GM12892 (cell line): ENCODE data around the gene ACLY.
"Not testable (repeated sequence)": the region's sequence is repeated elsewhere in the genome, so short reads cannot be mapped to it uniquely, and the experiment has no call there.

ENCODE experiments used
- DNase-seq: peaks from one replicate; pipeline ENCODE4 v3.0.0; 2011; ENCODE audit not compliant: insufficient read length
- FAIRE-seq: peaks from 2 replicates; lab custom pipeline; 2011; peaks lifted over from hg19 to GRCh38; lab: Jason Lieb, UNC
- POLR2A ChIP-seq: IDR thresholded peaks from 2 replicates; pipeline ENCODE4 v1.6.1; 2011; ENCODE audit warnings: low read depth, low read length, control low read depth
- POLR2AphosphoS5 ChIP-seq: IDR thresholded peaks from 2 replicates; pipeline ENCODE4 v1.6.1; 2011; ENCODE audit warnings: low read depth, low read length, control low read depth
- TAF1 ChIP-seq: IDR thresholded peaks from 2 replicates; pipeline ENCODE4 v1.6.1; 2011; ENCODE audit warnings: low read depth, mild to moderate bottlenecking, control low read depth, low read length, borderline replicate concordance

The ACLY gene

DNA sequence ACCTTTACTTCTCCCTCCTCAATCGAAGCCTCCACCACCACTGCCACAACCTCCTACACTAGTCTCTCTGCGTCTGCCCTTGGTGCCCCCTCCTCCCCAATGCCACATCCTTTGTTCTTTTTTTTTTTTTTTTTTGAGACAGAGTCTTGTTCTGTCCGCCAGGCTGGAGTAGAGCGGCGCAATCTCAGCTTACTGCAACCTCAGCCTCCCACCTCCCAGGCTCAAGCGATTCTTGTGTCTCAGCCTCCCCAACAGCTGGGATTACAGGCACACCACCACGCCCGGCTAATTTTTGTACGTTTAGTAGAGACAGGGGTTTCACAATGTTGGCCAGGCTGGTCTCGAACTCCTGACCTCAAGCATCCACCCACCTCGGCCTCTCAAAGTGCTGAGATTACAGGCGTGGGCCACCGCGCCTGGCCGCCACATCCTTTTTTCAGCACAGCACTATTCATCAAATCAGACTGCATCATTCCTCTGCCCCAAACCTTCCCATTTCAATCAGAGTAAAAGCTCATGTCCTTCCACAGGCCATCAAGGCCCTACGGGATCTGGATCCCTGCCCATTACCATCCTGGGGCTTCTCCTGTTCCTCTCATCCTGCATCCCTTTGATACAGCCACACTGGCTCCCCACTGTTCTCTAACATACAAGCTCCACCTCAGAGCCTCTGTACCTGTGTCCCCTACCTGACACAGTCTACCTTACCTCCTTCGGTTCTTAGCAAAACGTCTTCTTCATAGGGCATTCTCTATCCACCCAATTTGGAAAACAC lies 55.5 kb downstream of the ACLY start:
- DNase-seq = no peak
- TF ChIP-seq POLR2A (no peak), POLR2AphosphoS5 (no peak), TAF1 (no peak)
- FAIRE-seq = no peak

DNA sequence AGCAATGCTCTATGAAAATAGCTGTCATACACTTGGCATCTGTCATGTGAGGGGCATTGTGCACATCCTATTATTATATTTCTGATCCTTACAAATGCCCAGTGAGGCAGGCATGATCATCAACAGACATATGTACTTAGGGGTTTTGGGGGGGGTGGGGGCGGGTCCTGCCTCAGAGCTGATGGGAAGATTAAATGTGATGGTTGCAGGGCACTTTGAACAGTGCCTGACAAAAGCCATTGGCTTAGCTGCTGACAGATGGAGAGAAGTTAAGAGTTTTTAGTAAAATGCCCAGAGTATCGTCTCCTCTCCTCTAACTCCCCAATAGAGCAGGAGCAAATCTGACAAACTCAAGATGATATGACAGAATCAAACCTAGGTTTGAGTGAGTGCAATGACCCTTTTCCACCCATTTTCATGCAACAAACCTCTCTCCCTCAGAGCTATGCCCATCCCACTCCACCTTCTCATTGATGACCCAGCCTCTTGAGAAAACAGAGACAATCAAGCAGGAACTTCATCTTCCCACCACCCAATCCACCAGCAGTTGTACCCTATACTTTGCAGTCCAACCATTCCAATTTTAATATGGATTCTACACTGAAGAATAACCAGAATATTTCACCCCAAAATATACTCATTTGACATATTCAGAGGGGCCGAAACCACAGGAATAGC lies 58.4 kb downstream of the ACLY start:
- FAIRE-seq (no peak), DNase-seq (no peak)

DNA sequence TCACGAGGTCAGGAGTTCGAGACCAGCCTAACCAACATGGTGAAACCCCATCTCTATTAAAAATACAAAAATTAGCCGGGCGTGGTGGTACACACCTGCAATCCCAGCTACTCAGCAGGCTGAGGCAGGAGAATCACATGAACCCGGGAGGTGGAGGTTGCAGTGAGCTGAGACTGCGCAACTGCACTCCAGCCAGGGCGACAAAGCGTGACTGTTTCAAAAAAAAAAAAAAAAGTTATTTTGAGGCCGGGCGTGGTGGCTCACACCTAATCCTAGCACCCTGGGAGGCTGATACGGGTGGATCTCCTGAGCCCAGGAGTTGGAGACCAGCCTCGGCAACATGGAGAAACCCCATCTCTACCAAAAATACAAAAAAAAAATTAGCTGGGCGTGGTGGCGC lies 67.4 kb downstream of the ACLY start:
- not testable (repeated sequence) for FAIRE-seq

More for the DNA sequence above, 58.4 kb downstream of the ACLY start:
- no peak for TF ChIP-seq TAF1
- no peak for TF ChIP-seq POLR2AphosphoS5
- TF ChIP-seq POLR2A = no peak

GRCh38 chr17:41849251-41849990 lies 69.3 kb downstream of the ACLY start:
- TF ChIP-seq TAF1 (no peak), POLR2A (no peak), POLR2AphosphoS5 (no peak)
- DNase-seq (no peak), FAIRE-seq (no peak)

More for the DNA sequence above, 67.4 kb downstream of the ACLY start:
- DNase-seq = not testable (repeated sequence)

GRCh38 chr17:41848788-41849187 lies 70.0 kb downstream of the ACLY start:
- DNase-seq (no peak), FAIRE-seq (no peak)
- TF ChIP-seq TAF1 (no peak), POLR2A (no peak), POLR2AphosphoS5 (no peak)

GRCh38 chr17:41844971-41845370 lies 73.8 kb downstream of the ACLY start:
- no peak for TF ChIP-seq POLR2A
- no peak for FAIRE-seq
- no peak for DNase-seq

DNA sequence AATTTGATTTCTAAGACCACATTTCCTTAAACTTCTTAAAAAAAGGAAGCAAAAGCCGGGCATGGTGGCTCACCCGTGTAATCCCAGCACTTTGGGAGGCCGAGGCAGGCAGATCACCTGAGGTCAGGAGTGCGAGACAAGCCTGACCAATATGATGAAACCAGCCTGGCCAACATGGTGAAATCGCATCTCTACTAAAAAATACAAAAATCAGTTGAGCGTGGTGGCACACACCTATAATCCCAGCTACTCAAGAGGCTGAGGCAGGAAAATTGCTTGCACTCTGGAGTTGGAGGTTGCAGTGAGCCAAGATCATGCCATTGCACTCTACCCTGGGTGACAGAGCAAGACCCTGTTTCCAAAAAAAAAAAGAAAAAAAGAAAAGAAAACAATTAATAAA lies 78.0 kb downstream of the ACLY start:
- FAIRE-seq, DNase-seq: not testable (repeated sequence)

- not testable (repeated sequence) for FAIRE-seq, DNase-seq
Observed at GRCh38 chr17:41839448-41839847, 79.3 kb downstream of the ACLY start.

DNA sequence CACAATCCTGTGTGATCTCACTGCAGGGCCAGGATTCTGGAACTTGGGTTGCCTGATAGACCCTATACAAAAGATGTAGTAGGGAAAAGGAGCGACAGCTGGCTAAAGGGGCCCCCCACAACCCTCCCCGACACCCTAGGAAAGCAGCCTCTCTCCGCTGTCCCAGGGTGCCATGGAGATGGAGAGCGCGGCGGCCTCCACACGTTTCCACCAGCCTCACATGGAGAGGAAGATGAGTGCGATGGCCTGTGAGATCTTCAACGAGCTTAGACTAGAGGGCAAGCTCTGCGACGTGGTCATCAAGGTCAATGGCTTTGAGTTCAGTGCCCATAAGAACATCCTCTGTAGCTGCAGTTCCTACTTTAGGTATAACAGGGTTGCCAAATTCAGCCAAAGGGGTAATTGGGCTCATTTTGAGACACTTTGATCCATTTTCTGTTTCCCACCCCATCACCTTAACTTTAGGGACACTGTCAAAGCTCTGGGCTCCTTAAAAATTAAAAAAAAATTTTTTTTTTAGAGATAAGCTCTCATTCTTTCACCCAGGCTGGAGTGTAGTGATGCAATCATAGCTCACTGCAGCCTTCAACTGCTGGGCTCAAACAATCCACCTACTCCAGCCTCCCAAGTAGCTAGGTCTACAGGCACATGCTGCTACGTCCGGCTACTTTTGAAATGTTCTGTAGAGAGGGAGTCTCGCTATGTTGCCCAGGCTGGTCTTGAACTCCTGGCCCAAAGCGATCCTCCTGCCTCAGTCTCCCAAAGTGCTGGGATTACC lies 80.8 kb downstream of the ACLY start, which contains the start of gene KLHL10:
Gene KLHL10, plus strand, starts transcription at position 65 of the 778 bp plus-strand sequence. Its CDS starts 108 bp downstream, at position 173.
- no peak for DNase-seq
- TF ChIP-seq TAF1 = no peak
- TF ChIP-seq POLR2AphosphoS5 = no peak
- no peak for TF ChIP-seq POLR2A
- no peak for FAIRE-seq

DNA sequence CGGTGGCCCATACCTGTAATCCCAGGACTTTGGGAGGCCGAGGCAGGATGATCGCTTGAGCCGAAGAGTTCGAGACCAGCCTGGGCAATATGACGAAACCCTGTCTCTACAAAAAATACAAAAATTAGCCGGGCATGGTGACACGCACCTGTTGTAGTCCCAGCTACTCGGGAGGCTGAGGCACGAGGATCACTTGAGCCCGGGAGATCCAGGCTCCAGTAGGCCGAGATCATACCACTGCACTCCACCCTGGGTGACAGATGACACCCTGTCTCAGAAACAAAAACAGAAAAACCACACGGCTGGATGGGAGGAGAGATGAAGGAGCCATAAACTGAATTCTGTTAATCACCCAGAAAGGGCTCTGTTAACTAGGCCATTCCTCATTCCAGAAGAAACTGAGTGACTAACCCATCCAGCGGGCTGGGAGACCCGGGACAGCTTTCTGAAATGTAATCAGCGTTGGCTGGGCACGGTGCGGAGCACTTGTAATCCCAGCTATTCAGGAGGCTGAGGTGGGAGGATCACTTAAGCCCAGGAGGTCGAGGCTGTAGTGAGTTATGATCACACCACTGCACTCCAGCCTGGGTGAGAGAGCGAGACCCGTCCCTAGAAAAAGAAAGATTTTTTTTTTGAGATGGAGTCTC lies 82.1 kb downstream of the ACLY start:
- no peak for FAIRE-seq
- no peak for TF ChIP-seq TAF1
- no peak for TF ChIP-seq POLR2AphosphoS5
- TF ChIP-seq POLR2A = no peak
- DNase-seq = no peak

- DNase-seq = peak; percentile 85
- peak; percentile 40 for FAIRE-seq
Observed at GRCh38 chr17:41835800-41836549, 82.8 kb downstream of the ACLY start, which contains the start of gene NT5C3B. Gene NT5C3B (minus strand): TSS chr17:41836232. CDS start chr17:41836193, 39 bp downstream.

More at GRCh38 chr17:41835800-41836549, 82.8 kb downstream of the ACLY start, which contains the start of gene NT5C3B:
- TF ChIP-seq POLR2AphosphoS5 (no peak), POLR2A (peak; percentile 49; the same call in 1 of the 2 replicates)
